Keratinocyte (primary cell): Measurements from ENCODE around the gene MICAL3. TPM values are rescaled to one million over a fixed set of nuclear protein-coding genes. Genes with fewer than 3 reads are reported as not detected.

Experiments
- DNase-seq: peaks from one replicate; pipeline ENCODE4 v3.0.0-alpha.2; 2011; ENCODE audit warnings: low read depth, missing footprints, low spot score
- FAIRE-seq: peaks from 2 replicates; lab custom pipeline; 2011; peaks lifted over from hg19 to GRCh38; lab: Jason Lieb, UNC
- H2AFZ ChIP-seq: 2 replicates; pipeline ENCODE4 v1.6.0; 2012; ENCODE audit warnings: low read length, control low read depth, inconsistent platforms; ENCODE audit not compliant: control insufficient read depth
- H3K27ac ChIP-seq: 2 replicates; pipeline ENCODE4 v1.5.1; 2011; ENCODE audit warnings: low read length; ENCODE audit not compliant: control insufficient read depth, insufficient read depth
- H3K27me3 ChIP-seq: 3 replicates; pipeline ENCODE4 v1.6.0; 2011; ENCODE audit warnings: low read length; ENCODE audit not compliant: control insufficient read depth, insufficient read depth; ENCODE audit errors: extremely low read depth
- H3K36me3 ChIP-seq, 2 experiments: 2 replicates in 1 of 2; 3 replicates in 1 of 2; pipeline ENCODE4 v1.5.1; 2011; ENCODE audit warnings: low read length in 2 of 2, mild to moderate bottlenecking in 1 of 2; ENCODE audit not compliant: control insufficient read depth in 2 of 2, insufficient read depth in 2 of 2; ENCODE audit errors: extremely low read depth in 1 of 2
- H3K4me1 ChIP-seq: 3 replicates; pipeline ENCODE4 v1.5.1; 2011; ENCODE audit warnings: low read length; ENCODE audit not compliant: control insufficient read depth, insufficient read depth; ENCODE audit errors: extremely low read depth
- H3K4me2 ChIP-seq: 3 replicates; pipeline ENCODE4 v1.6.0; 2011; ENCODE audit warnings: low read depth, low read length; ENCODE audit not compliant: control insufficient read depth, insufficient read depth; ENCODE audit errors: extremely low read depth
- H3K4me3 ChIP-seq, 3 experiments: fragments of 200-600 bp in 1 of 3; sonication (generic) in 1 of 3; 2 replicates in 2 of 3; 3 replicates in 1 of 3; pipeline ENCODE4 v1.5.1; 2011 to 2016; ENCODE audit warnings: low read length in 3 of 3, mild to moderate bottlenecking in 3 of 3, control low read depth in 2 of 3, inconsistent platforms in 1 of 3, low read depth in 1 of 3, mixed read lengths in 1 of 3, mixed run types in 1 of 3, moderate library complexity in 1 of 3; ENCODE audit not compliant: control insufficient read depth in 2 of 3, insufficient read depth in 2 of 3; ENCODE audit errors: extremely low read depth in 1 of 3
- H3K79me2 ChIP-seq: 2 replicates; pipeline ENCODE4 v1.6.0; 2012; ENCODE audit warnings: low read length; ENCODE audit not compliant: control insufficient read depth, insufficient read depth
- H3K9ac ChIP-seq: 3 replicates; pipeline ENCODE4 v1.6.0; 2011; ENCODE audit warnings: low read length; ENCODE audit not compliant: control insufficient read depth, insufficient read depth; ENCODE audit errors: extremely low read depth
- H3K9me1 ChIP-seq: 3 replicates; pipeline ENCODE4 v1.6.0; 2011; ENCODE audit warnings: low read length; ENCODE audit not compliant: control insufficient read depth, insufficient read depth; ENCODE audit errors: extremely low read depth
- H3K9me3 ChIP-seq: 2 replicates; pipeline ENCODE4 v1.5.1; 2012; ENCODE audit warnings: low read depth, low read length; ENCODE audit not compliant: control insufficient read depth
- H4K20me1 ChIP-seq: 3 replicates; pipeline ENCODE4 v1.6.0; 2011; ENCODE audit warnings: low read length; ENCODE audit not compliant: control insufficient read depth, insufficient read depth; ENCODE audit errors: extremely low read depth
- EZH2 ChIP-seq: IDR thresholded peaks from one replicate; pipeline ENCODE4 v1.6.1; 2012; ENCODE audit warnings: inconsistent platforms, mild to moderate bottlenecking, low read length, moderate library complexity
- dilution Hi-C: fragments of 300-500 bp; cut with MboI; formaldehyde crosslinking; loops from one replicate; pipeline ENCODE4 v1.7.0; 2020; ENCODE audit warnings: low sequenced_read_pairs; ENCODE audit not compliant: extremely low pct_ligation_motif_present
- polyA plus RNA-seq, 5 experiments: library from polyadenylated mRNA; depleted of rRNA in 3 of 5; stranded (reverse) in 3 of 5; stranded (forward) in 1 of 5; unstranded in 1 of 5; fragments of >200 nt; gene quantifications; 1 replicate in 1 of 5; 2 replicates in 3 of 5; 3 replicates in 1 of 5; pipeline versions ENCODE4 v1.2.1 to v1.2.3, GENCODE V29; 2011 to 2012; ENCODE audit warnings: missing spikeins in 2 of 5, low read depth in 1 of 5, low replicate concordance in 1 of 5
- TF ChIP-seq, protein P1 (sequence below), 3 experiments: IDR thresholded peaks in 1 of 3; conservative IDR thresholded peaks in 1 of 3; optimal IDR thresholded peaks in 1 of 3; 2 replicates in 2 of 3; 3 replicates in 1 of 3; pipeline versions ENCODE3 to v1.5.1; 2011; ENCODE audit warnings: low read length in 3 of 3, mild to moderate bottlenecking in 3 of 3, moderate library complexity in 2 of 3, control low read depth in 1 of 3, inconsistent platforms in 1 of 3; ENCODE audit not compliant: insufficient read depth in 2 of 3; ENCODE audit errors: extremely low read depth in 1 of 3

The MICAL3 gene
- polyA plus RNA-seq, 1 donor (not counting 4 experiments of a cell fraction or from before 2014, with no cell fraction given) = 27.9 TPM

DNA sequence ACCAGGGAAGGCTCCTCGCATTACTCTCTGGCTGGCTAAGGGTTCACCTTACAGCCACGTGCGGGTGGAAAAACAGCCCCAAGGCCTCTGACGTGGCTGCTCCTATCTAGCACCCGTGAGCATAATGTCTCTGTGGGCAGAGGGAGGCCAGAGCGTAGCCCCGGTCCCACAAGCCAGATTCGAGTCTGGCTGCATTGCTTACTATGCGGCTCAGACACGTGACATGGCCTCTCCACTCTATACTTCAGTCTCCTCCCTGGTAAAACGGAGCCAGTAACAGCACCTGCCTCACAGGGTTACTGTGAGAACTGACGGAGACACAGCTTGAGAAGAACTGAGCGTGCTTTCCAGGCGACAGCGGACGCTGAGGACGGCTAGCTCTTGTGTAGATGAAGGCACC lies 144.3 kb downstream of the MICAL3 start:
- H3K9me3 ChIP-seq = no peaks in the 10 kb centered on the region
- no peak for DNase-seq
- no peak for FAIRE-seq
- H3K4me1 ChIP-seq = peaks cover 17% of the 10 kb centered on the region
- peaks cover 46 to 55% of the 10 kb centered on the region in 2 experiments for H3K36me3 ChIP-seq
- no peak overlapping the region for H3K27ac ChIP-seq
- no peak overlapping the region for H3K4me2 ChIP-seq
- no peaks in the 10 kb centered on the region for H3K27me3 ChIP-seq
- dilution Hi-C loops = no loop called here
- no peak overlapping the region for H3K9ac ChIP-seq
- H3K79me2 ChIP-seq = peaks cover 9% of the 10 kb centered on the region
- no peak for TF ChIP-seq EZH2
- TF ChIP-seq, protein P1, sequence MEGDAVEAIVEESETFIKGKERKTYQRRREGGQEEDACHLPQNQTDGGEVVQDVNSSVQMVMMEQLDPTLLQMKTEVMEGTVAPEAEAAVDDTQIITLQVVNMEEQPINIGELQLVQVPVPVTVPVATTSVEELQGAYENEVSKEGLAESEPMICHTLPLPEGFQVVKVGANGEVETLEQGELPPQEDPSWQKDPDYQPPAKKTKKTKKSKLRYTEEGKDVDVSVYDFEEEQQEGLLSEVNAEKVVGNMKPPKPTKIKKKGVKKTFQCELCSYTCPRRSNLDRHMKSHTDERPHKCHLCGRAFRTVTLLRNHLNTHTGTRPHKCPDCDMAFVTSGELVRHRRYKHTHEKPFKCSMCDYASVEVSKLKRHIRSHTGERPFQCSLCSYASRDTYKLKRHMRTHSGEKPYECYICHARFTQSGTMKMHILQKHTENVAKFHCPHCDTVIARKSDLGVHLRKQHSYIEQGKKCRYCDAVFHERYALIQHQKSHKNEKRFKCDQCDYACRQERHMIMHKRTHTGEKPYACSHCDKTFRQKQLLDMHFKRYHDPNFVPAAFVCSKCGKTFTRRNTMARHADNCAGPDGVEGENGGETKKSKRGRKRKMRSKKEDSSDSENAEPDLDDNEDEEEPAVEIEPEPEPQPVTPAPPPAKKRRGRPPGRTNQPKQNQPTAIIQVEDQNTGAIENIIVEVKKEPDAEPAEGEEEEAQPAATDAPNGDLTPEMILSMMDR (optimal IDR thresholded peaks at IDR 0.05 in 1 of 3, IDR thresholded peaks at IDR 0.05 in 1 of 3, conservative IDR thresholded peaks at IDR 0.05 in 1 of 3; ENCODE audit: extremely low read depth in 1 of 3, insufficient read depth in 2 of 3, low read length in 3 of 3) = no peak
- H2AFZ ChIP-seq = no peak overlapping the region
- no peak overlapping the region for H3K4me3 ChIP-seq
- H4K20me1 ChIP-seq = peaks cover 4% of the 10 kb centered on the region
- no peaks in the 10 kb centered on the region for H3K9me1 ChIP-seq

DNA sequence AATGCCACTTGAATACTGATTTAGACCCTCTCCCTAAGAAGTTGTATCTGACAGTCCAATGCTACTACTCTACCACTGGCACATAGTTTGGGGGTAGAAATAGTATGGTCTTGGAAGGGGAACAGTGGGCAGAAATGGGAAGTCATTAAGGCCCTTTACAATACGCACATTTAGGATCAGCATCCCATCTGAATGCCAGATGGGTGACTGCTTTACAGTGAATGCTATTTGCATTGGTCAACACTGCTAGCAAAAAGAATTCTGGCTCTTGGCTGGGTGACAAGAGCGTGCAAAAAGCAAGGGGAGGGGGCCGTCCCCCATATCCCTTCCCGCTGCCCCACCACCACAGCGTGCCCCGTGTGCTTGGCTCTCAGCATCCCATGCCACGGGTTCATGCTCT lies 145.4 kb downstream of the MICAL3 start:
- H3K36me3 ChIP-seq = peaks cover 46 to 63% of the 10 kb centered on the region in 2 experiments
- dilution Hi-C loops = no loop called here
- TF ChIP-seq EZH2 = no peak
- TF ChIP-seq, protein P1 (optimal IDR thresholded peaks at IDR 0.05 in 1 of 3, IDR thresholded peaks at IDR 0.05 in 1 of 3, conservative IDR thresholded peaks at IDR 0.05 in 1 of 3; ENCODE audit: extremely low read depth in 1 of 3, insufficient read depth in 2 of 3, low read length in 3 of 3) = no peak

More for the DNA sequence above, 145.4 kb downstream of the MICAL3 start:
- H3K27me3 ChIP-seq = no peaks in the 10 kb centered on the region
- H3K4me3 ChIP-seq = no peak overlapping the region
- no peak overlapping the region for H3K4me2 ChIP-seq
- no peak for FAIRE-seq
- H3K79me2 ChIP-seq = peaks cover 10% of the 10 kb centered on the region
- H3K4me1 ChIP-seq = peaks cover 7% of the 10 kb centered on the region
- H3K9ac ChIP-seq = no peak overlapping the region
- no peak overlapping the region for H3K27ac ChIP-seq
- H3K9me3 ChIP-seq = no peaks in the 10 kb centered on the region
- H3K9me1 ChIP-seq = no peaks in the 10 kb centered on the region
- no peak for DNase-seq
- no peak overlapping the region for H2AFZ ChIP-seq
- peaks cover 2% of the 10 kb centered on the region for H4K20me1 ChIP-seq
